Measurements from ENCODE around the gene GPR4. TPM values are rescaled to one million over a fixed set of nuclear protein-coding genes. Genes with fewer than 3 reads are reported as not detected.
A peak's percentile ranks its signal among the peaks of the same experiment; 100 is the strongest.

GPR4 gene
- polyA plus RNA-seq, 1 donor (not counting 4 experiments of a cell fraction or from before 2014, with no cell fraction given) = not detected

DNA sequence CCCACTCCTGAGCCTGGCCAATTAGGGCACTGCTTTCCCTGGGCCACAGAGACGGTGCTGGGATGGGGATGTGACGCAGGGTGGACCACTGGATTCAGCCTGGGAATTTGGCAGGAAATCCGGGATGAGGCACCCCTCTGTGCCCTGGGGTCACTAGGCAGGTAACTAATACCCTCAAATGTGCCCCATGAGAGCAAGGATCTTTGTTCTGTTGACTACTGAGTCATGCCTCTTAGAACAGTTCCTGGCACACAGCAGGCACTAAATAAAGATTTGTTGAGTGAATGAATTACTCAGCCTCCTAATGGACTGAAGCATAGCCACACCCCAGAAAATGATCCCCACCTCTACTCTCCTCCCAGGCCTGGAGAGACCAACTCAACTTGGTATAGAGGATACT lies 33.3 kb downstream of the GPR4 start:
- H3K4me2 ChIP-seq (ENCODE audit: control insufficient read depth, extremely low read depth, insufficient read depth, low read depth, low read length) = peak overlapping the region; percentile 35
- DNase-seq (ENCODE audit: low read depth, low spot score) = no peak
- peaks cover 0 to 4% of the 10 kb centered on the region in 2 experiments for H3K36me3 ChIP-seq (ENCODE audit: control insufficient read depth in 2 of 2, extremely low read depth in 1 of 2, insufficient read depth in 2 of 2, low read length in 2 of 2)
- no peaks in the 10 kb centered on the region for H3K27me3 ChIP-seq (ENCODE audit: control insufficient read depth, extremely low read depth, insufficient read depth, low read length)
- H3K4me3 ChIP-seq (ENCODE audit: control insufficient read depth in 2 of 3, extremely low read depth in 1 of 3, insufficient read depth in 2 of 3, low read depth in 1 of 3, low read length in 3 of 3) = no peak overlapping the region
- peak overlapping the region; percentile 62 for H3K27ac ChIP-seq (ENCODE audit: control insufficient read depth, insufficient read depth, low read length)
- H4K20me1 ChIP-seq (ENCODE audit: control insufficient read depth, extremely low read depth, insufficient read depth, low read length) = no peaks in the 10 kb centered on the region
- TF ChIP-seq EZH2 (IDR thresholded peaks at IDR 0.05; ENCODE audit: low read length) = no peak
- TF ChIP-seq, protein P1, sequence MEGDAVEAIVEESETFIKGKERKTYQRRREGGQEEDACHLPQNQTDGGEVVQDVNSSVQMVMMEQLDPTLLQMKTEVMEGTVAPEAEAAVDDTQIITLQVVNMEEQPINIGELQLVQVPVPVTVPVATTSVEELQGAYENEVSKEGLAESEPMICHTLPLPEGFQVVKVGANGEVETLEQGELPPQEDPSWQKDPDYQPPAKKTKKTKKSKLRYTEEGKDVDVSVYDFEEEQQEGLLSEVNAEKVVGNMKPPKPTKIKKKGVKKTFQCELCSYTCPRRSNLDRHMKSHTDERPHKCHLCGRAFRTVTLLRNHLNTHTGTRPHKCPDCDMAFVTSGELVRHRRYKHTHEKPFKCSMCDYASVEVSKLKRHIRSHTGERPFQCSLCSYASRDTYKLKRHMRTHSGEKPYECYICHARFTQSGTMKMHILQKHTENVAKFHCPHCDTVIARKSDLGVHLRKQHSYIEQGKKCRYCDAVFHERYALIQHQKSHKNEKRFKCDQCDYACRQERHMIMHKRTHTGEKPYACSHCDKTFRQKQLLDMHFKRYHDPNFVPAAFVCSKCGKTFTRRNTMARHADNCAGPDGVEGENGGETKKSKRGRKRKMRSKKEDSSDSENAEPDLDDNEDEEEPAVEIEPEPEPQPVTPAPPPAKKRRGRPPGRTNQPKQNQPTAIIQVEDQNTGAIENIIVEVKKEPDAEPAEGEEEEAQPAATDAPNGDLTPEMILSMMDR (optimal IDR thresholded peaks at IDR 0.05 in 1 of 3, IDR thresholded peaks at IDR 0.05 in 1 of 3, conservative IDR thresholded peaks at IDR 0.05 in 1 of 3; ENCODE audit: extremely low read depth in 1 of 3, insufficient read depth in 2 of 3, low read length in 3 of 3) = no peak
- no peak overlapping the region for H2AFZ ChIP-seq (ENCODE audit: control insufficient read depth, low read length)
- peaks cover 26% of the 10 kb centered on the region for H3K4me1 ChIP-seq (ENCODE audit: control insufficient read depth, extremely low read depth, insufficient read depth, low read length)
- peak overlapping the region; percentile 23 for H3K9ac ChIP-seq (ENCODE audit: control insufficient read depth, extremely low read depth, insufficient read depth, low read length)
- H3K9me1 ChIP-seq (ENCODE audit: control insufficient read depth, extremely low read depth, insufficient read depth, low read length) = no peaks in the 10 kb centered on the region
- FAIRE-seq = peak; percentile 98
- dilution Hi-C loops (cut with MboI; ENCODE audit: extremely low pct_ligation_motif_present, low sequenced_read_pairs) = no loop called here
- H3K79me2 ChIP-seq (ENCODE audit: control insufficient read depth, insufficient read depth, low read length) = peaks cover 23% of the 10 kb centered on the region
- H3K9me3 ChIP-seq (ENCODE audit: control insufficient read depth, low read depth, low read length) = no peaks in the 10 kb centered on the region

DNA sequence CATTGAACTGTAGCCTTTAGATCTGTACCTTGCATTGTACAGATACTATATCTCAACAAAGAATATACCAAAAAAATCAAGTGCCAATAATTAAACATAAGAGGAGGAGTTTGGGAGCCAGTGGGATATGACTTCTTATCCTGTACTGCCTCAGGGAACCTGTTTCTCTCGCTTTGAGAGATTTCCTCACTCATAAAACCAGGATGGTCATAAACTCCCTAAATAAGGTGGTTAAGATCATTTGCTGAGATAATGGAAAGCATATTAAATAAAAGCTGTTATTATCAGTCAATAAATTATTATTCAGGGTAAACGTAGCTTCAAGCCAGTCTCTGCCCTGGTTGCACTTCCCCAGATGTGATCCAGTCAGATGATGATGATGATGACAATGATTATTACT lies 34.4 kb downstream of the GPR4 start:
- no peaks in the 10 kb centered on the region for H3K9me3 ChIP-seq (ENCODE audit: control insufficient read depth, low read depth, low read length)
- dilution Hi-C loops (cut with MboI; ENCODE audit: extremely low pct_ligation_motif_present, low sequenced_read_pairs) = no loop called here
- H3K4me1 ChIP-seq (ENCODE audit: control insufficient read depth, extremely low read depth, insufficient read depth, low read length) = peaks cover 26% of the 10 kb centered on the region
- H3K9me1 ChIP-seq (ENCODE audit: control insufficient read depth, extremely low read depth, insufficient read depth, low read length) = no peaks in the 10 kb centered on the region
- no peak overlapping the region for H3K9ac ChIP-seq (ENCODE audit: control insufficient read depth, extremely low read depth, insufficient read depth, low read length)
- H3K79me2 ChIP-seq (ENCODE audit: control insufficient read depth, insufficient read depth, low read length) = peaks cover 18% of the 10 kb centered on the region
- no peaks in the 10 kb centered on the region for H4K20me1 ChIP-seq (ENCODE audit: control insufficient read depth, extremely low read depth, insufficient read depth, low read length)
- no peak overlapping the region for H2AFZ ChIP-seq (ENCODE audit: control insufficient read depth, low read length)
- DNase-seq (ENCODE audit: low read depth, low spot score) (no peak), FAIRE-seq (peak; percentile 72)
- H3K36me3 ChIP-seq (ENCODE audit: control insufficient read depth in 2 of 2, extremely low read depth in 1 of 2, insufficient read depth in 2 of 2, low read length in 2 of 2) = peaks cover 0 to 4% of the 10 kb centered on the region in 2 experiments
- no peaks in the 10 kb centered on the region for H3K27me3 ChIP-seq (ENCODE audit: control insufficient read depth, extremely low read depth, insufficient read depth, low read length)
- peak overlapping the region; percentile 62 for H3K27ac ChIP-seq (ENCODE audit: control insufficient read depth, insufficient read depth, low read length)
- H3K4me3 ChIP-seq (ENCODE audit: control insufficient read depth in 2 of 3, extremely low read depth in 1 of 3, insufficient read depth in 2 of 3, low read depth in 1 of 3, low read length in 3 of 3) = no peak overlapping the region
- TF ChIP-seq EZH2 (IDR thresholded peaks at IDR 0.05; ENCODE audit: low read length) = no peak
- TF ChIP-seq, protein P1 (optimal IDR thresholded peaks at IDR 0.05 in 1 of 3, IDR thresholded peaks at IDR 0.05 in 1 of 3, conservative IDR thresholded peaks at IDR 0.05 in 1 of 3; ENCODE audit: extremely low read depth in 1 of 3, insufficient read depth in 2 of 3, low read length in 3 of 3) = no peak
- H3K4me2 ChIP-seq (ENCODE audit: control insufficient read depth, extremely low read depth, insufficient read depth, low read depth, low read length) = no peak overlapping the region
